ENCODE measurements around the gene E4F1. TPM values are rescaled to one million over a fixed set of nuclear protein-coding genes. Genes with fewer than 3 reads are reported as not detected.
"Not testable (repeated sequence)": the region's sequence is repeated elsewhere in the genome, so short reads cannot be mapped to it uniquely, and the experiment has no call there.

Gene E4F1
- total and polyA plus RNA-seq, 2 of the 8 experiments (the other 6 are each of a cell fraction or from before 2014, with no cell fraction given), result 22.2 to 27.0 TPM

GRCh38 chr16:2266887-2267286, 43.5 kb downstream of the E4F1 start:
- H3K56ac ChIP-seq (replicated peaks; ENCODE audit: insufficient read length, low read depth, low read length); H2AFZ ChIP-seq (ENCODE audit: low read length); H3K4me1 ChIP-seq (replicated peaks in 1 of 4; ENCODE audit: control insufficient read depth in 3 of 4, insufficient read depth in 4 of 4, low read length in 3 of 4); H2BK120ac ChIP-seq (replicated peaks; ENCODE audit: low read depth, low read length); H4K8ac ChIP-seq (ENCODE audit: extremely low read depth, insufficient read depth, low read length); H2AK5ac ChIP-seq (ENCODE audit: low read depth, low read length); H3K27me3 ChIP-seq (replicated peaks in 1 of 4; ENCODE audit: control insufficient read depth in 3 of 4, extremely low read depth in 1 of 4, insufficient read depth in 3 of 4, low read length in 3 of 4); H3K23ac ChIP-seq (ENCODE audit: insufficient read length); H2BK20ac ChIP-seq (ENCODE audit: low read length); H4K5ac ChIP-seq (ENCODE audit: insufficient read length, low read depth, low read length); H2BK12ac ChIP-seq (ENCODE audit: low read depth, low read length); H3K4ac ChIP-seq (replicated peaks; ENCODE audit: insufficient read length, low read depth, low read length); H2BK5ac ChIP-seq (ENCODE audit: low read depth, low read length); H3K9me3 ChIP-seq (ENCODE audit: insufficient read depth in 2 of 2, low read depth in 1 of 2, low read length in 1 of 2); H3K23me2 ChIP-seq (ENCODE audit: low read depth, low read length); H3K18ac ChIP-seq (ENCODE audit: extremely low read depth, low read length); H3K14ac ChIP-seq (ENCODE audit: insufficient read length); DNase-seq (ENCODE audit: low read depth in 1 of 2, low spot score in 2 of 2); H3K27ac ChIP-seq (ENCODE audit: low read depth, low read length); H4K91ac ChIP-seq (replicated peaks; ENCODE audit: insufficient read length, low read length); H2BK15ac ChIP-seq (ENCODE audit: low read length): not testable (repeated sequence)
- POLR2A ChIA-PET (ENCODE audit: partially characterized antibody), result interaction anchor here (0.8 to 13.7 kb wide), 6 partner anchors 12 to 202 kb away, joined by 3 to 228 read pairs (median 4); partner anchors contain the start of genes ABCA3, DNASE1L2, ECI1 and TRAF7
- peaks cover 30 to 32% of the 10 kb centered on the region in 2 experiments for H4K20me1 ChIP-seq (replicated peaks in 1 of 2; ENCODE audit: control insufficient read depth in 1 of 2, insufficient read depth in 2 of 2, low read length in 2 of 2)
- TF ChIP-seq SIN3A (conservative IDR thresholded peaks at IDR 0.05 in 1 of 2, IDR thresholded peaks at IDR 0.05 in 1 of 2; ENCODE audit: low read depth in 1 of 2, low read length in 2 of 2), result 0 out of 4 replicates have a peak, but pooled peaks of 1 of the 2 experiments have one; percentile 29
- peak overlapping the region; percentile 65 to 99 (median 94) for H3K4me3 ChIP-seq (ENCODE audit: extremely low read depth in 1 of 4, insufficient read depth in 2 of 4, low read depth in 3 of 4, low read length in 4 of 4)
- H3K79me2 ChIP-seq (ENCODE audit: control insufficient read depth in 1 of 2, insufficient read depth in 2 of 2, low read length in 2 of 2), result peaks cover 48 to 67% of the 10 kb centered on the region in 2 experiments
- CTCF ChIA-PET (ENCODE audit: partially characterized antibody), result interaction anchor here (1.8 kb wide), 1 partner anchor 15 kb away, joined by 4 read pairs; the partner anchor contains the start of gene ECI1
- peak; percentile 48 for FAIRE-seq
- peaks cover 15% of the 10 kb centered on the region for H3K79me1 ChIP-seq (ENCODE audit: low read depth, low read length)
- H3K9ac ChIP-seq (replicated peaks in 1 of 4; ENCODE audit: extremely low read depth in 1 of 4, low read depth in 3 of 4, low read length in 3 of 4), result peak overlapping the region; percentile 96 to 100 (median 98)
- peaks cover 17 to 26% (median 23%) of the 10 kb centered on the region in 4 experiments for H3K36me3 ChIP-seq (ENCODE audit: control insufficient read depth in 2 of 4, insufficient read depth in 4 of 4, low read length in 3 of 4)
- 5% methylated on average over 11 of the region's 12 CpGs; no CpG with 5 or more reads in 1 of the 2 experiments for WGBS, 2 experiments (ENCODE audit: extremely low coverage in 1 of 2, insufficient coverage in 1 of 2, insufficient read length in 1 of 2, insufficient replicate concordance in 2 of 2, low coverage in 1 of 2, low lambda C conversion rate in 2 of 2, missing lambda C conversion rate in 1 of 2)
- peak overlapping the region; percentile 69 to 93 for H3K4me2 ChIP-seq (ENCODE audit: insufficient read depth in 1 of 2, low read depth in 2 of 2, low read length in 2 of 2)
